GM21381 (cell line): ENCODE measurements around the gene TRIO.

Source experiments
- ATAC-seq: cut with Tn5 transposase; IDR thresholded peaks from one replicate; pipeline ENCODE4 v1.9.1; 2021; ENCODE audit warnings: mild to moderate bottlenecking, moderate library complexity; ENCODE audit not compliant: unreplicated experiment

TRIO gene

DNA sequence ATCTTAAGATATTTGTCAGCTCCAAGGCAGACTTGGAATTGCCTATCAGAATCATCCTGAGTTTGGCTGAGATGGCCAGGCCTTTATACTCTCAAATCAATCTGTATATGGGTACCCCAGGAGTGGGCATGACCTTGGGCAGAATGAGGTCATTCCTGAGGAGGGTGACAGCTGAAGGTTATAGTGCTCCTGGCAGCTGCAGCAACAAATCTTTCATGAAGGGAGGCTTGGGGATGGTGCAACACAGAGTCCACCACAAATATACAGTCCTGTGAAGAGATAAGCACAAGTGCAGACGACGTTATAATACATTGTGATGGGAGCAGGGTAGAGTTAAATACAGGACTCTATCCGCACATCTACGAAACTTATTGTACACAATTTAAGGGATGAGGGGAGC lies 21.1 kb upstream of the TRIO start:
- no peak for ATAC-seq

DNA sequence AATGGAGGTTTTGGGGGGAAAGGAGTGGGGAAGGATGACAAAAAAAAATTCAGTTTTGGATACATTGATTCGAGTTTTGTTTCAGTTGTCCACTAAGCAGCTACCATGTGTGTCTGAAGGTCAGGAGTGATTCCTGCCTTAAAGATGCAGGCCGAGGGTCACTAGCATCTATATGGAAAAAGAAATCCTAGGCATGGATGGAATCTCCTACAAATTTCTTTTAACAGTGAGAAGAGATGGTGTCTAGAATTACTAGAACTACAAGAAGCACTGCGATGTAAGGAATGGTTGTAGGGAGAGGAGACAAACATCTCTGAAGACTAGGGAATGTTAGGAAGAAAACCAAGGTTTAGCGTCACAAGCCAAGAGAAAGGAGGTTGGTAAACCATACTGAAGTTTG lies 19.6 kb upstream of the TRIO start:
- ATAC-seq, result no peak

DNA sequence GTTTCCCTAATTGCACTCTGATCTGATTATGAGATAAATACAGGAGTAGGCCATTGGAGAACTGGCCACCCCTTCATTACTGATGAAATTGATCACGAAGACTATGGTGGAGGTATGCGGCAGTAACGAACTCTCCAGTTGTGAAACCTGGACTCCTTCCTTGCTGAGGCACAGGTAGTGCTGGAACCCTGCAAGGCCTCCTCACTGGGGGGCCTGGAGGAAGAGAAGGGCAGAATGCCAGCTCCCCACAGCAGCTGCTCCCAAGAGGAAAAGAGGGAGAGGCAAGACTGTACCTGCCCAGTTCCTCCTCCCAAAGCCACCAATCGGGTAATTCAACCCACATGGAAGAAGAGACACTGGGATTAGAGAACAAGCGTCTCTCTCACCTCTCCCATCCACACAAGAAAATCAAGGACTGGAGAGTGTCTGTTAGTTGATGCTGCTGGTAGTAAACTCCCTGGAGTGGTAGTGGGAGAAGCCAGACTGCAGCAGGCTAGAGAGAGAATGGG lies 19.1 kb upstream of the TRIO start:
- no peak for ATAC-seq

DNA sequence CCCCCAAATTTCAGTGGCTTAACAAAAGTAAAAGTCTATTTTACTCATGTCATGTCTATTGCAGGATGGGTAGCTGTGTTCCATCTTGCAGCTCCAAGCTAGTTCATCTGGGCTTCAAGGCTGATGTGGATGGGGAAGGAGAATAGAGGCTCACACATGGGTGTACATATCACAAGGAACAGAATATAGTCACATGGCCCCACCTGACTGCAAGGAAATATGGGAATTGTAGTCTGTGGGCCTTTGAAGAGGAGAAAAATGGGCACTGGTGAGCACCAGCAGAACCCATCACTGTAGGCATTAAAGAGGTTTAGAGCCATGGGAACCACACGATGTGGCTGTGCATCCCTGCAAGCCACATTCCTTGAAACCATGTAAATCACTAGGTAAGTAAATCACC lies 17.9 kb upstream of the TRIO start:
- no peak for ATAC-seq

DNA sequence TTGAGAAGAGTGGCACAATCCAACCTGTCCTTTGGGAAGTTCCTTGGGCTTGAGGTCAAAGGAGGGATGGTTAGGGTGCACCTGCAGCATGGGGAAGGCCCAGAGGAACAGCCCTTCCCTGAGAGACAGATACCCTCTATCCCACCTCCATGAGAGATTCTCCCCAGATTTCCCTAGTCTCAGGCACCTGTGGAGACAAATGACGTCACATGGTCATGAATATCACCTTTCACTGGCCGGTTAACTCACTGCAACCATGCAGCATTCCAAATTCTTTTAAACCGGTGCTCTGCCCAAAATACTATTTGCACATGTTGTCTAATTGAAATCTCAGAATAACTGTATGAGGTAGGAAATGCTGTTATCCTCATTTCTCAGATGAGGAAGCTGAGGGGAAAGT lies 15.6 kb upstream of the TRIO start:
- no peak for ATAC-seq

DNA sequence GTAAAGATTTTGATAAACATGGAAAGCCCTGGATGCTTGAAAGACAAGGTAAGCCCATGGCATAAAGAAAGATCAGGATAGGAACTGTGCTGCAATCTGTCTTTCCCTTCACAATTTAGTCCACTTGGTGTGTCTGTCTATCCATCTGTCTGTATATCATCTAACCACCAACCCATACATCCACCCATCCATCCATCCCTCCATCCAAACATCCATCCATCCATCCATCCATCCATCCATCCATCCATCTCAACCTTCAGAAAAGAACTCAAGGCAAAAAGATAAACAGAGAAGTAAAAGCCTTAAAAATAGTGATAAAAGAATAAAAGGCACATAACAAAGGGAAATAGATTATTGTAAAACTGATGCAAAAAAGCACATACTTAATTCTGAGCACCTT lies 15.1 kb upstream of the TRIO start:
- ATAC-seq, result no peak

DNA sequence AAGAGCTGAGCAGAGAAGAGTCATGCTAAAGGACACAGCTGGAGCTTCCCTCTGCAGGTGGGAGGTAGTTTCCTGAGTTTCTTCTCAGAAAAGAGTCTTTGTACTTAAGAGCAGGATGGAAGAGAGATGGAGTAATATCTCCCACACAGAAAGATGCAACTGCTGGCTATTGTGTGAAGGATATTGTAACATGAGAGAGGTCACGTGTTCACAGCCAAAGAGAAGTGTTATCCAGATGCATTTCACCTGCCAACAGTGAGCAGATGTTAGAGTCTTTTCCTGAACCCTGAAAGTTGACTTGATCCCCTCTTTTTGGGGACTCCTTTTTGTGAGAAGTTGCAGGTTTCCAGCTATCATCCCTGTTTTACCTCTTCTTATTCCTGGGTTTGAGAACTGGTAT lies 14.0 kb upstream of the TRIO start:
- ATAC-seq, result no peak

DNA sequence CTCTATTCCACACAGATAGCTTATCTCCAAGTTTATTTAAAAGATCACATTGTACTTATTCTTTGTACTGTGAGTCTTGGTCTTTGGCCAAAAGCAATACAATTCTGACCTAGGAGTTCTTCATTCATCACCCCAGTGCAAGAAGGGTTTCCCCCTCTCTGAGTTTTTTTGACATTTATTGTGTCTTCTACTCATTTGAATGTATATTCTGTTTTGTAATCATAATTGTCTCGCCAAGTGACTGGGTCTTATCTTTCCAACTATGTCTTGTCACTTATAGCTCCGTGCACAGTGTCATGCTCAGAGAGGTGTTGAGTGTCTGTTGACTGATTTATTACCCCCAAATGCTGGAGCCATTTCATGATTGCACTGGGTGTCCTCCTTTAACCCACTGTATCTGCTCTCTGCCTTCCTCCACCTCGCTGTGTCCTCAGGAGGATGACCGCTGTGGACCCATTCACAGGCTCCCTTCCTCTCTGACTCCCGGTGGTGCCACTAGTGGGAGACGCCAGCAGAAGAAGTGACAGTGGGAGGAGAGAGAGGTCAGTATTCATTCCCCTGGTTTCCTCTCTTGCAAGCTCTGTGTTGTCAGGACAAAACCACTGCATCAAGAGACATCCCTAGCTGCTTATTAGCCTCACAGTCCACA lies 11.2 kb upstream of the TRIO start:
- ATAC-seq, result no peak

DNA sequence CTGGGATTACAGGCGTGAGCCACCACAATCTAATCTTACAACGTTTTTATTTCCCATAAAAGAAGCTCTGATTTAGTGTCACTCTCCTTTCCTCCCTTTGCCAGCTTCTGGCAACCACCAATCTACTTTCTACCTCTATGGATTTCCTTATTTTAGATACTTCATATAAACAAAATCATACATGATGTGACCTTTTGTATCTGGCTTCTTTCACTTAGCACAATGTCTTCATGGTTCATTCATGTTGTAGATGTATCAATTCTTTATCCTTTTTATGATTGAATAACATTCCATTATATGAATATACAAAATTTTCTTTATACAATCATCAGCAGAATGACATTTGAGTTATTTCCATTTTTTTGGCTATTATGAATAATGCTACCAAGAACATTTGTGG lies 9.7 kb upstream of the TRIO start:
- ATAC-seq, result no peak

DNA sequence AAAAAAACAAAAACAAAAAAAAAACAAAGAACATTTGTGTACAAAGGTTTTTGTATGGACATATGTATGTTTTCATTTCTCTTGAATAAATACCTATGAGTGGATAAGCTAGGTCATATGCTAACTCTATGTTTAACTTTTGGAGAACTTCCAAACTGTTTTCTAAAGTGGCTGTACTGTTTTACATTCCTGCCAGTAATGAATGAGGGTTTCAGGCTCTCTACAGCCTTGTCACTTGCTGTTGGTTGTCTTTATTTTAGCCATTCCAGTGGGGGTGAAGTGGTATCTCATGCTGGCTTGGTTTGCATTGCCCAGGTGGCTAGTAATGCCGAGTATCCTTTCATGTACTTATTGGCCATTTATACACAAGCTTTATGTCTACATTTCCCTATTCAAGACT lies 9.1 kb upstream of the TRIO start:
- no peak for ATAC-seq

DNA sequence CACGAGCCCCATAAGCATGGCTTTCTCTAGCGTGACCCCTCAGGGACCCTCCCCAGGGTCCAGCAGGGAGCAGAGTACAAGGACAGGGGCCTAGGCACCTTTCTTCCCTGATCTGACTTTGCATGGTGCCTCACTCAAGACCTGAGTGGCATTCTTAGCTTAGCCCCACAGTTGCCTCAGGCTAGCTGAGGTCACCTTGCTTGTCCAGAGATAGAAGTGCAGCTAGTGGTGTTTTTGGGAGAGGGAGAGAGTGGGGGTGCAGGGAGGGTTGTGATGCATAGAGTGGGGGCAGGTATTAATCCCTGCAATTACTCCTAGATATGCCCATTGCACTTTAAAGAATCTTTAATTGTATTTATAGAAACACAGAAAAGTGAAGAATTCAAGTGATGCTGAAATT lies 8.4 kb upstream of the TRIO start:
- no peak for ATAC-seq

DNA sequence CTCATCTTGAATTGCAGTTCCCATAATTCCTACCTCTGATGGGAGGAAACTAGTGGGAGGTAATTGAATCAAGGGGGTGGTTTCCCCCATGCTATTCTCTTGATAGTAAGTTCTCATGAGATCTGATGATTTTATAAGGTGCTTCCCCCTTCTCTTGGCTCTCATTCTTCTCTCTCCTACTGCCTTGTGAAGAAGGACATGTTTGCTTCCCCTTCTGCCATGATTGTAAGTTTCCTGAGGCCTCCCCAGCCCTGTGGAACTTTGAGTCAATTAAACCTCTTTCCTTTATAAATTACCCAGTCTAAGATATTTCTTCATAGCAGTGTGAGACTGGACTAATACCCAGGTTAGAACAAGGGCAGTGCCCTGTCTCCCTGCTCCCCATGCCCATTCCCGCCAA lies 7.5 kb upstream of the TRIO start:
- no peak for ATAC-seq

DNA sequence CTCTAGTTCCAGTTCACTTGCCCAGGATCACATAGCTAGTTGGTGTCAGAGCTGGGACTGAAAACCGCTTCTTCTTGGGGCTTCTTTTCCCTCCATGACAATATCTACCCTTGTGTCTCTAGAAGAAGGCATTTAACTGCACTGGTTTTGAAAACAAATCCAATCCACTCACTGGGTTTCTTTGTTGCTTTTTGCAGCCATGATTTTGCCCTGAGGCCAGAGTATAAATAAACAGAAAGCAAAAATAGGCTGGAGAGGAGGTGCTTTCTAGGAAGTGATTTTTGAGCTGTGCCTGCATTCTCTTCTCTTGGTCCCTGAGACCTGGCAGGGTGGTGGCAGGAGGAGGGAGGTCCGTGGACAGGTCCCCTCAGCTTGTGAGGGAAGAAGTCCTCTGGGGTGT lies 6.9 kb upstream of the TRIO start:
- no peak for ATAC-seq

DNA sequence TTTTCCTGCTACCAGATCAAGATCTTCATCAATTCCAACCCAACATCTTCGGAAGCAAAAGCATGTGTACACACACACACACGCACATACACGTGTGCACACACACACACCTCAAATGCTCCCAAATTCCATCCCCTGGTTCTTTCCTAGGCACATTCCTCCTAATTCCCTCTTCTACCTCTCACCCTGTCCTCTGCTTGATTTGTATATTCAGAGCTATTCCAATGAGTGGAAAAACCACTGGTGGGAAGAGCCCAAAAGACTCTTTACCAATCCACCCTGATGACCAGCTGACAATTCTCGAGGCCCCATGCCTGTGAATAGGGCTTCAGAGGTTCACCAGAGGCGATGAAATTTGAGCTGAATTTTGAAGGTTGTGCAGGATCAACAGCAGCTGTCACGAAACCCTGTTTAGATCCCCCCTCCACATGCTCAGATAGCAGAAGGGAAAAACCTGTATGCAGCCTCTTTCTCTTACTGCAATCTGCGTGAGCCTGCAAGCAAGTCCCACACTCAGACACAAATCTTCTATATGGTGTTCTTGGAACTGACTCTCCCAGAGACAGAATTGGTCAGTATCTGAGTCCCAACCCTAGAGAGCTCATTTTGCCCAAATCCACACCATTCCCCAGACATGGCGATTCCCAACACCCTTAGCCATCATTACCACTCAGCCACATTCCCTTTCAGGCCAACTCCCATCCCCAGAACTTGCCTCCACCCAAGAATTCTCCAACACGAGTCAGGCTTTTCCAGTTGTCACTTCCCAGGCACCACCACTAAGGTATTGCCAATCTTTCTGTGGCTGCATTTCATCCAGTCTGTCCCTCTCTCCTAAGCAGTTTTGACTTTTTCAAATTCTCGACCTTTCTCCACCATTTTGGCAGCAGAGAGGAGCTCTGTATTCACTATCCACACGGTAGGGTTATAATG lies 4.3 kb upstream of the TRIO start:
- no peak for ATAC-seq

DNA sequence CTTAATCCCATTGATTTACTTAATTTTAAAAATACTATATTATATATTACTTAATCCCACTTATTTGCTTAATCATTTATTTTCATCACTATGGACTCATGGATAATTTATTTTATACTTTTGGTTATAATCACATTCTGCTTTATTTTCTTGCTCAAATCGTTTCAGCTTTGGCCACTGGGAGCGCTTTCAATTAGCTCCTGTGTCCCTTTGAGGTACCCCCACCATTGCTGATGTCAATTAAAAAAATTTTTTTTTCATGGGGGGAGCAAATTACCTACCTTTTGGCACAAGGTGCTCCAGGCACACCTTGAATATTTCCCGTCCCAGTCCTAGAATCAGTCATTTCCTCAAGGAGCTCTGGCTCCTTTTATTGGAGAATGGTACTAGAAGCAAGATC lies 1.4 kb upstream of the TRIO start:
- ATAC-seq, result no peak

DNA sequence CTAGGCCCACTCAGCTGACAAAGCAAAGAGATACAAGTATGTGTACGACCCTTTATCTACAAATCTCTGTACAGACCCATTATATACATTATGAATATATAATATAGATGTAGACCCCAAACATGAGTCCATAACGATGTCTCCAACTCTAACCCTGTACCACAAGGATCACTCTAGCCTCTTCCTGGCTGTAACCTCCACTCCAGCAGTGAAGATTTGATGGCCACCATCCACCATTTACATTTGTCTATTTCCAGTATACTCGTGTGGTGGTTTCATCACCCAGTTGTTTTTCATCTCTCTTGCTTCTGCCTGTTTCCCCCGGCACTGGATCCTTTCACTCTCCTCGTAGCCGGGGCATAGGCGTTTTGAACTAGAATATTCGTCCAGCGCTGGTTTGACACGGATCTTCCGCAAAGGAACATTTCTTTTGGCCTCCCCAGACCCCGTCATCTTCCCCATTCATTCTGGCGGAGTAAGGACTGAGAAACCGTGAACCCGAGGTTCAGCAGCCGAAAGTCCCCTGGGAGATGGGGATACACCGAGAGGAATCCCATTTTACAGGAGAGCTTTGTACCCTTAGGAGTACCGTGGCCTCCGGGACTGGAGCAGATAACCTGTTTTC lies 828 bp upstream of the TRIO start:
- ATAC-seq, result peak; percentile 2

DNA sequence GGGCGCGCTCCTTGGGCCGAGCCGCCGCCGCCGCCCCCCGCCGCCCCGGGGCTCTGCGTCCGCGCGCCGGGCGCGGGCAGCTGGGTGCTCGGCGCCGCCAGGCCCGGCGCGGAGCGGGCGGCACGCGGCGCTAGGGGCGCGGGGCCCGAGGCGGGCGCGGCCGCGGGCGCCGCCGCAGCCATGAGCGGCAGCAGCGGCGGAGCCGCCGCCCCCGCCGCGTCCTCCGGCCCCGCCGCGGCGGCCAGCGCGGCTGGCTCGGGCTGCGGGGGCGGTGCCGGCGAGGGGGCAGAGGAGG lies 351 bp downstream of the TRIO start:
- ATAC-seq, result peak; percentile 2

DNA sequence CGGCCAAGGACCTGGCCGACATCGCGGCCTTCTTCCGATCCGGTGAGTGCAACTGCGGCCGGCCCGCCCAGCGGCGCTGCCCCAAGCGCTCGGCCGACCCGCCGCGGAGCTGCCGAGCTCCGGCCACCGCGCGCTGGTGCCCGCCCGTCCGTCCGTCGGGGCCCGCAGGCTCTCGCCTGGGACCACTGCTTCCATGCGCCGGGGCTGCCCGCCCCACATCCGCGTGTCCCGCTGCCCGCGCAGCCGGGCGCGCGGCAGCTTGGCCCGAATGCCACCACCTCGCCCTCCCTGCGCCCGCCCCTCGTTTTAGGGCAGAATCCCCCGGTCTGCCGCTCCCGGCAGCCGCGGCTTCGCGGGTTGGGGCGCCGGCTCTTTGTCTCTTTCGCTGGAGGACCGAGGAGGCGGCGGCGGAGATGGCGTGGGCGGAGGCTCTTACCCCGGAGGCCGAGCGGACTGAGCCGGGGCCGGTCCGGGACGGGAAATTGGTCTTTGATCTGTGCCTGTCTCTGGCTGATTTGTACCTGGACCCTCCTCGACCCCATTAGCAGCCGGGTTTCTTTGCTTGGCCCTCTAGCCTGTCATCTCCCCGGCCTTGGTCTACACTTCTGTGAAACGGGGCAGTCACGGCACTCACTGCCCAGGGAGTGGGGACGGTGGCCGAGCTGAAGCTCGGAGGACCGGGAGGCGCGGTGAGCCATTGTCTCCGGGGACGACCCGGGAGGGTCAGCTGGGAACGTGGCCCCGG lies 871 bp downstream of the TRIO start:
- ATAC-seq, result peak; percentile 7

DNA sequence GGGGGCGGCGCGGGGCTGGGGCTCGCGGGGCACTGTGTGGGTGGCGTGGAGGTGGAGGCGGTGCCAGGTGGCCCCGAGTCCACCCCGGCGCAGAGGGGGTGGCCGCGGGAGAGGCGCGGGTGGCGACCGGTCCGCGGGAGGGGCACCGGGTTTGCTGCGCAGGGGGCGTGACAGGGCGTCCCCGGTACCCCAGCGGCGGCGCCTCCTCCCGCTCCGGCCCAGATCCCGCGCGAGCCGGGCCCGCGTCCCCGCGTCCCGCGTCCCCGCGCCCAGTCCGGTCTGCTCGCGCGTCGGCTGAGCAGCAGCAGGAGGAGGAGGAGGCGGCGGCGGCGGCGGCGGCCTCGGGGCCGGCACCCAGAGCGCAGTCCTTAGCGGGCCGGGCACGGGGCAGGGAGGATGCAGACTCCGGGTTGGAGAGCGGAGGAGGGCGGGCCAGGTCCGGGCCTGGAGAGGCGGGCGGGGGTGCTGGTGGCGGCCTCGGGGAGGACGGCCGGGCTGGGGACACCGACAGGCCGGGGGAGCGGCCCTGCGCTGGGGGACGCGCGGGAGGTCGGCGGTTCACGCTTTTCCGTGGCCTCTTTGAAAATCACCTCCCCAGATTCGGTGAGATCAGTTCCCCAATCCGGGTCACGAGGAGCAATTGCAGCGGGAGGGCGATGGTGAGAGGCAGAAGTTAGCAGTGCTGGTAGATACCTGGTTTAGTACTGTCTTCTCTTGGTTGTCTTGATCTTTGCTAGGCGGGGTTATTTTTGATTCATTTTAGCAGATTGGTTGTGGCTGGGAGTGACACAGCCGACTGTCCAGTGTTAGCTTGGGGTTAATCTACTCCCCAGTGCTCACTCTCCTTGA lies 1.7 kb downstream of the TRIO start:
- peak; percentile 42 for ATAC-seq
